ENCODE results near the gene ANKS1B.
"Not testable (repeated sequence)": the region's sequence is repeated elsewhere in the genome, so short reads cannot be mapped to it uniquely, and the experiment has no call there.

ANKS1B gene

GRCh38 chr12:99039367-99040120, 945.2 kb downstream of the ANKS1B start:
- in situ Hi-C loops (cut with MboI; ENCODE audit: low sequenced_read_pairs, unreplicated experiment): loop anchor here (25.0 kb wide), 2 partner anchors 348 to 573 kb away; no protein-coding TSS in a partner anchor
- DNase-seq (ENCODE audit: low spot score): no peak
- no peak for TF ChIP-seq CTCF (IDR thresholded peaks at IDR 0.05; ENCODE audit: borderline replicate concordance, control extremely low read depth, extremely low read depth, insufficient read depth, missing control alignments)

GRCh38 chr12:99036566-99036965, 948.2 kb downstream of the ANKS1B start:
- no peak for TF ChIP-seq CTCF (IDR thresholded peaks at IDR 0.05; ENCODE audit: borderline replicate concordance, control extremely low read depth, extremely low read depth, insufficient read depth, missing control alignments)
- in situ Hi-C loops (cut with MboI; ENCODE audit: low sequenced_read_pairs, unreplicated experiment): loop anchor here (25.0 kb wide), 2 partner anchors 351 to 576 kb away; no protein-coding TSS in a partner anchor
- no peak for DNase-seq (ENCODE audit: low spot score)

GRCh38 chr12:99035803-99036202, 948.9 kb downstream of the ANKS1B start:
- in situ Hi-C loops (cut with MboI; ENCODE audit: low sequenced_read_pairs, unreplicated experiment): loop anchor here (25.0 kb wide), 2 partner anchors 351 to 576 kb away; no protein-coding TSS in a partner anchor
- no peak for TF ChIP-seq CTCF (IDR thresholded peaks at IDR 0.05; ENCODE audit: borderline replicate concordance, control extremely low read depth, extremely low read depth, insufficient read depth, missing control alignments)
- no peak for DNase-seq (ENCODE audit: low spot score)

GRCh38 chr12:99034201-99034600, 950.5 kb downstream of the ANKS1B start:
- in situ Hi-C loops (cut with MboI; ENCODE audit: low sequenced_read_pairs, unreplicated experiment): loop anchor here (25.0 kb wide), 2 partner anchors 353 to 578 kb away; no protein-coding TSS in a partner anchor
- DNase-seq (ENCODE audit: low spot score): not testable (repeated sequence)

- in situ Hi-C loops (cut with MboI; ENCODE audit: low sequenced_read_pairs, unreplicated experiment): loop anchor here (25.0 kb wide), 2 partner anchors 358 to 583 kb away; no protein-coding TSS in a partner anchor
- no peak for TF ChIP-seq CTCF (IDR thresholded peaks at IDR 0.05; ENCODE audit: borderline replicate concordance, control extremely low read depth, extremely low read depth, insufficient read depth, missing control alignments)
- no peak for DNase-seq (ENCODE audit: low spot score)
Measured at GRCh38 chr12:99029511-99030271, 955.0 kb downstream of the ANKS1B start.

GRCh38 chr12:99027461-99027860, 957.3 kb downstream of the ANKS1B start:
- no peak for TF ChIP-seq CTCF (IDR thresholded peaks at IDR 0.05; ENCODE audit: borderline replicate concordance, control extremely low read depth, extremely low read depth, insufficient read depth, missing control alignments)
- in situ Hi-C loops (cut with MboI; ENCODE audit: low sequenced_read_pairs, unreplicated experiment): loop anchor here (25.0 kb wide), 2 partner anchors 360 to 585 kb away; no protein-coding TSS in a partner anchor
- DNase-seq (ENCODE audit: low spot score): no peak

- DNase-seq (ENCODE audit: low spot score): no peak
- no peak for TF ChIP-seq CTCF (IDR thresholded peaks at IDR 0.05; ENCODE audit: borderline replicate concordance, control extremely low read depth, extremely low read depth, insufficient read depth, missing control alignments)
- in situ Hi-C loops (cut with MboI; ENCODE audit: low sequenced_read_pairs, unreplicated experiment): loop anchor here (25.0 kb wide), 2 partner anchors 360 to 585 kb away; no protein-coding TSS in a partner anchor
Measured at GRCh38 chr12:99027055-99027393, 957.7 kb downstream of the ANKS1B start.

Measured in GM13976 (cell line).